Upper lobe of right lung (tissue), 1 donor: ENCODE results near the gene RSPH4A. TPM values are rescaled to one million over a fixed set of nuclear protein-coding genes. Genes with fewer than 3 reads are reported as not detected.
A peak's percentile ranks its signal among the peaks of the same experiment; 100 is the strongest.

ENCODE experiments used
- ATAC-seq: fragments of 200-7000 bp; cut with Tn5 transposase; one replicate; pipeline ENCODE4 v1.9.1; 2020; ENCODE audit warnings: mild to moderate bottlenecking, moderate library complexity
- DNase-seq: peaks from one replicate; pipeline ENCODE4 v3.0.0-alpha.2; 2020
- H3K27ac ChIP-seq: fragments of 200-600 bp; one replicate; pipeline ENCODE4 v1.8.0; 2022
- H3K27me3 ChIP-seq: fragments of 200-600 bp; one replicate; pipeline ENCODE4 v1.8.0; 2022; ENCODE audit warnings: mild to moderate bottlenecking
- H3K36me3 ChIP-seq: fragments of 200-600 bp; one replicate; pipeline ENCODE4 v1.8.0; 2022
- H3K4me1 ChIP-seq: fragments of 200-600 bp; one replicate; pipeline ENCODE4 v1.8.0; 2022
- H3K4me3 ChIP-seq: fragments of 200-600 bp; one replicate; pipeline ENCODE4 v1.8.0; 2022; ENCODE audit warnings: mild to moderate bottlenecking
- H3K9me3 ChIP-seq: fragments of 200-600 bp; one replicate; pipeline ENCODE4 v1.8.0; 2022
- intact Hi-C: fragments of 100-400 bp; cut with DNase I; formaldehyde crosslinking; loops from one replicate; pipeline ENCODE4 v1.11.0; 2022
- total RNA-seq: library from RNA; stranded (reverse); fragmentation: NEBNext Ultra II Directional; extraction: Animal tissue kit (Norgen Biotek cat#: 25700); gene quantifications from one replicate; pipeline ENCODE4 v1.2.1, GENCODE V29; 2021
- TF ChIP-seq, protein P1 (sequence below): fragments of 200-600 bp; IDR thresholded peaks from one replicate; pipeline ENCODE4 v1.8.0; 2022; ENCODE audit warnings: antibody characterized with exemption
- donor health status: DM: no; HTN: yes; CAD: no; lungs with severe emphysema.

Gene RSPH4A
- total RNA-seq, 1 donor from 2014 or later: 0.72 TPM

DNA sequence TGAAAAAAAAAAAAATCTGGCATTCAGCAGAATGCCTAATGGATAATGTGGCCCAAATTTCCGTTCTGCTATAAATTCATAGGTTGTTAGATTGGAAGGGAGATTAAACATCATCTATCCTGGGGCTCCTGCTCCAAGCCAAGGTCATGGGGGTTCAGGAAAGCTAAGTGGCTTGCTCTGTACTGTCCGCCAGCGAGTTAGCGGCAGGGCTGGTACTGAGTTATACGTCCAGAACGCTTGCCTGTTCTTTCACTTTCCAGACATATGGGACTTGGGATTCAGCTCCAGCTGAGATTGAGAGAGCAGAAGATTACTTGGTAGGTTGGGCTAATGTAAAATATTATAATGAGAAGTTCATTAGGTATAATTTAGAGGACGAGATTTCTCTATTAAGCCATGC lies 44.1 kb upstream of the RSPH4A start:
- Histone ChIP-seq H3K9me3 (no peaks in the 10 kb centered on the region), H3K4me3 (peak overlapping the region; percentile 80), H3K36me3 (peaks cover 18% of the 10 kb centered on the region), H3K27ac (peak overlapping the region; percentile 93), H3K27me3 (no peaks in the 10 kb centered on the region), H3K4me1 (peaks cover 22% of the 10 kb centered on the region)
- intact Hi-C loops: no loop called here
- TF ChIP-seq, protein P1, sequence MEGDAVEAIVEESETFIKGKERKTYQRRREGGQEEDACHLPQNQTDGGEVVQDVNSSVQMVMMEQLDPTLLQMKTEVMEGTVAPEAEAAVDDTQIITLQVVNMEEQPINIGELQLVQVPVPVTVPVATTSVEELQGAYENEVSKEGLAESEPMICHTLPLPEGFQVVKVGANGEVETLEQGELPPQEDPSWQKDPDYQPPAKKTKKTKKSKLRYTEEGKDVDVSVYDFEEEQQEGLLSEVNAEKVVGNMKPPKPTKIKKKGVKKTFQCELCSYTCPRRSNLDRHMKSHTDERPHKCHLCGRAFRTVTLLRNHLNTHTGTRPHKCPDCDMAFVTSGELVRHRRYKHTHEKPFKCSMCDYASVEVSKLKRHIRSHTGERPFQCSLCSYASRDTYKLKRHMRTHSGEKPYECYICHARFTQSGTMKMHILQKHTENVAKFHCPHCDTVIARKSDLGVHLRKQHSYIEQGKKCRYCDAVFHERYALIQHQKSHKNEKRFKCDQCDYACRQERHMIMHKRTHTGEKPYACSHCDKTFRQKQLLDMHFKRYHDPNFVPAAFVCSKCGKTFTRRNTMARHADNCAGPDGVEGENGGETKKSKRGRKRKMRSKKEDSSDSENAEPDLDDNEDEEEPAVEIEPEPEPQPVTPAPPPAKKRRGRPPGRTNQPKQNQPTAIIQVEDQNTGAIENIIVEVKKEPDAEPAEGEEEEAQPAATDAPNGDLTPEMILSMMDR: no peak
- DNase-seq: no peak
- no peak for ATAC-seq

DNA sequence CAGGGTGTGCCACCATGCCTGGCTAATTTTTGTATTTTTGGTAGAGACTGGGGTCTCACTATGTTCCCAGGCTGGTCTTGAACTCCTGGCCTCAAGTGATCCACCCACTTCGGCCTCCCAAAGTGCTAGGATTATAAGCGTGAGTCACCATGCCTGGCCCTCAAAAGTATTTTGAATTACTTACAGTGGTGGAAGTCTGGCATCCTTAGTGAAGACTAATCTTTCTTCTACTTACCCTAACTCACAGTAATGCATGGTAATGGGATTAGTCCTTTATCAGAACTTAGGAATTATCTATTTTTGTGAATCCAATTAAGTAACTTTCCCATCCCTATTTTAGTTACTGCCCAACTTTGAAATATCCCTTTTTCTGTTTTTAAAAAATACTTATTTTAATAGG lies 41.1 kb upstream of the RSPH4A start:
- no peak overlapping the region for H3K4me3 ChIP-seq
- H3K9me3 ChIP-seq: no peaks in the 10 kb centered on the region
- H3K27me3 ChIP-seq: no peaks in the 10 kb centered on the region
- DNase-seq: no peak
- no peak for ATAC-seq
- intact Hi-C loops: no loop called here
- TF ChIP-seq, protein P1: no peak
- peaks cover 21% of the 10 kb centered on the region for H3K4me1 ChIP-seq
- peaks cover 20% of the 10 kb centered on the region for H3K36me3 ChIP-seq
- H3K27ac ChIP-seq: no peak overlapping the region

DNA sequence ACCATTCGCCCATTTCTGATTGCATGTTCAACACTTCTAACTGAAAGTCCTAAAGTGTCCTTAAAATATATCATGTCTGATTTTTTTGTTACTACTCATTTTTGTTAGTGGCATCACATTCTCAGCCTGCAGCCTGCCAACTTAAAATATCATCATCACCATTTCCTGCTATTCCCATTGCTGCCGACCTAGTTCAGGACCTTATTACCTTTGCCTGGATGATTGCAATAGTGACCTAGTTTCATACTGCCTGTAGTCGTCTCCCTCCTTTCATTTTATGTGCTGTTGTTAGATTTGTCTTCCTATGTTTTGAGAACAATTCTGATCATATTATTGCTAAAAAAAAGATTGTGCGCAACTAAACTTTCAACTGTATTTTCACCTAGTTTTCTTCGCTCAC lies 38.8 kb upstream of the RSPH4A start:
- H3K27ac ChIP-seq: no peak overlapping the region
- TF ChIP-seq, protein P1: no peak
- no peak overlapping the region for H3K4me3 ChIP-seq
- intact Hi-C loops: no loop called here
- no peak for ATAC-seq
- no peak for DNase-seq
- H3K27me3 ChIP-seq: no peaks in the 10 kb centered on the region
- H3K4me1 ChIP-seq: peaks cover 17% of the 10 kb centered on the region
- H3K36me3 ChIP-seq: peaks cover 35% of the 10 kb centered on the region
- no peaks in the 10 kb centered on the region for H3K9me3 ChIP-seq

DNA sequence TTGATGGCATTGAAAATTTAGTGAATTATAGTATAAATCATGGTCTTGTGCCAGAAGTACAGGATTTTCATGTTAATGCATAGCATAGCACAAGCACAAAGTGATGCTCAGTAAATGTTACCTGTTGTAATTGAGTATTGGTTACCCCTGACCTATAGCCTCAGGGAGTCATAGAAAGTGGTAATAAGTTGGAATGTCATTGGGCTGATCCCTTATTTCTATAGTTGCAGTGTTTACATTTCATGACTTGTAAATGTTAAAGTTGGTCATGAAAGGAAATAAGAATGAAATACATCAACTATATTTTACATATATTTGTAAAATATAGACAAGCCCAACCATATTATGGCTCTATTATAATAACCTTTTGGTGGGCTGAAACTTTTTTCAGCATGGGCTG lies 37.9 kb upstream of the RSPH4A start:
- intact Hi-C loops: no loop called here
- Histone ChIP-seq H3K4me3 (no peak overlapping the region), H3K4me1 (peaks cover 9% of the 10 kb centered on the region), H3K36me3 (peaks cover 41% of the 10 kb centered on the region), H3K27ac (no peak overlapping the region), H3K27me3 (no peaks in the 10 kb centered on the region), H3K9me3 (no peaks in the 10 kb centered on the region)
- TF ChIP-seq, protein P1: no peak
- ATAC-seq: no peak
- DNase-seq: no peak

DNA sequence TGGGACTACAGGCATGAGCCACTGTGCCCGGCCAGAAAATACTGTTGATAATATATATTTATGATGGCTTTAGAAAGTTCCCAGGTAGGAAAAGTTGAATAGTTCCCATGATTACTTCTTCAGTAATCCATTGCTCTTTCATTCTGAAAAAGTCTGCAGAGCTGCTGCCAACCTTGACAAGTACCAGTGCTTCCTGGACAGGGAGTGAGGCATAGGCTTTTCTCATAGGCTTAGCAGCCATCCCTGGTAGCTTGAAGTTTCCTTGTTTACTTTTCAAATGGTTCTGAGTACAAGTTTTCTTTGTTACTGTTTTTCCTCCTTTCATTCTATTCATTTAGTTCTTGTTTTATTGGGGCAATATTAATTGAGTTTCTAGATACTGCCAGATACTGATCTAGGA lies 37.1 kb upstream of the RSPH4A start:
- Histone ChIP-seq H3K4me1 (peaks cover 5% of the 10 kb centered on the region), H3K9me3 (no peaks in the 10 kb centered on the region), H3K4me3 (no peak overlapping the region), H3K27ac (no peak overlapping the region), H3K27me3 (no peaks in the 10 kb centered on the region), H3K36me3 (peaks cover 44% of the 10 kb centered on the region)
- DNase-seq: no peak
- intact Hi-C loops: no loop called here
- no peak for ATAC-seq
- TF ChIP-seq, protein P1: no peak

DNA sequence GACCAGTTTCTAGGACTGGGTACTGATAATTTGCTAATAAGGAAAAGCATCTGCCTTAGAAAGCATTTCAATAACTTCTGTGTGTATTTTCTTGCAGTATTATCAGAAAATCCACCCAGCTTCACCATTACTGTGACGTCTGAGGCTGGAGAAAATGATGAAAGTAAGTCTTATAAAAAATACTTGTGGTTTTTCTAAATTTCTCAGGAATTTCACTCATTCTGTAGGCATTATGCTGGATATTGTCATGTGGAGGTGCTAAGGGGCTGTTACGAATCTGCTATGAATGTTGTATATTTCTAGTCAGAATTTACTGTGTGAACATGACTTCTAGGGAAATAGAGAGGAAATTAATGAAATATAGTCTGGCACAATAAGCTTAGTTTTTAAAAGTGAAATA lies 36.1 kb upstream of the RSPH4A start:
- no peaks in the 10 kb centered on the region for H3K9me3 ChIP-seq
- H3K4me1 ChIP-seq: peaks cover 5% of the 10 kb centered on the region
- H3K36me3 ChIP-seq: peaks cover 52% of the 10 kb centered on the region
- no peak overlapping the region for H3K27ac ChIP-seq
- ATAC-seq (no peak), DNase-seq (no peak)
- TF ChIP-seq, protein P1: no peak
- H3K4me3 ChIP-seq: no peak overlapping the region
- no peaks in the 10 kb centered on the region for H3K27me3 ChIP-seq
- intact Hi-C loops: no loop called here
